HepG2 (cell line): ENCODE measurements around the gene C11orf24. TPM values are rescaled to one million over a fixed set of nuclear protein-coding genes. Genes with fewer than 3 reads are reported as not detected.

ENCODE experiments used
- ATAC-seq: fragments of 200-7000 bp; cut with Tn5 transposase; 3 replicates; pipeline ENCODE4 v1.9.1; 2020; ENCODE audit warnings: mild to moderate bottlenecking, moderate library complexity
- BruUV-seq: library from RNA; stranded (reverse); fragments of 400-500 nt; replicated peaks from 2 replicates; lab custom pipeline; 2021; lab: Mats Ljungman, UMichigan
- CTCF ChIA-PET: fragments of 300-600 bp; formaldehyde crosslinking; extraction: SDS; loops from one replicate; lab custom pipeline; 2021; ENCODE audit warnings: low total read pairs, inconsistent platforms, low intra/inter-chr PET ratio; lab: Yijun Ruan, JAX
- POLR2A ChIA-PET: fragments of 350-600 bp; sonication (Branson Sonifier 250); formaldehyde crosslinking; loops from one replicate; lab custom pipeline; 2020; ENCODE audit warnings: antibody characterized with exemption, inconsistent platforms; lab: Yijun Ruan, JAX
- DNase-seq: peaks from one replicate; pipeline ENCODE4 v3.0.0-alpha.2; 2015; ENCODE audit warnings: low spot score
- FAIRE-seq: peaks from 3 replicates; lab custom pipeline; 2011; peaks lifted over from hg19 to GRCh38; lab: Jason Lieb, UNC
- H2AFZ ChIP-seq: one replicate; pipeline ENCODE4 v1.6.1; 2011; ENCODE audit warnings: low read length, inconsistent platforms
- H3K27ac ChIP-seq: fragments of 300-600 bp; 3 replicates; pipeline ENCODE4 v1.8.0; 2011; ENCODE audit warnings: mixed run types, mild to moderate bottlenecking, mixed read lengths, low read length, inconsistent platforms; ENCODE audit not compliant: insufficient read depth; ENCODE audit errors: extremely low read length
- H3K27me3 ChIP-seq, 2 experiments: fragments of 200-600 bp in 1 of 2; 2 replicates in 1 of 2; 3 replicates in 1 of 2; pipeline versions ENCODE4 v1.6.0 to v1.8.0; 2011; ENCODE audit warnings: low read length in 2 of 2, mild to moderate bottlenecking in 2 of 2, moderate library complexity in 2 of 2, inconsistent platforms in 1 of 2; ENCODE audit not compliant: insufficient read depth in 2 of 2, control insufficient read depth in 1 of 2
- H3K36me3 ChIP-seq, 2 experiments: fragments of 200-600 bp in 1 of 2; replicated peaks in 1 of 2; 2 replicates in 1 of 2; 3 replicates in 1 of 2; pipeline versions ENCODE4 v1.5.1 to v1.8.0; 2011; ENCODE audit warnings: low read length in 2 of 2, inconsistent platforms in 1 of 2; ENCODE audit not compliant: insufficient read depth in 2 of 2, control insufficient read depth in 1 of 2
- H3K4me1 ChIP-seq: 2 replicates; pipeline ENCODE4 v1.5.1; 2012; ENCODE audit warnings: low read length, inconsistent platforms; ENCODE audit not compliant: insufficient read depth
- H3K4me2 ChIP-seq: 2 replicates; pipeline ENCODE4 v1.6.0; 2011; ENCODE audit warnings: low read depth, low read length, inconsistent platforms
- H3K4me3 ChIP-seq, 3 experiments: fragments of 200-600 bp in 1 of 3; sonication (generic), shearing (Covaris generic) in 1 of 3; replicated peaks in 1 of 3; 2 replicates each; pipeline ENCODE4 v1.5.1; 2011 to 2016; ENCODE audit warnings: low read length in 3 of 3, inconsistent platforms in 2 of 3, low read depth in 2 of 3, mild to moderate bottlenecking in 2 of 3, control low read depth in 1 of 3, mixed read lengths in 1 of 3; ENCODE audit not compliant: insufficient read depth in 1 of 3
- H3K79me2 ChIP-seq: one replicate; pipeline ENCODE4 v1.6.1; 2011; ENCODE audit warnings: low read length, inconsistent platforms; ENCODE audit not compliant: insufficient read depth
- H3K9ac ChIP-seq: 2 replicates; pipeline ENCODE4 v1.6.0; 2011; ENCODE audit warnings: mild to moderate bottlenecking, low read depth, low read length, inconsistent platforms; ENCODE audit not compliant: insufficient read depth
- H3K9me3 ChIP-seq: 2 replicates; pipeline ENCODE4 v1.5.1; 2012; ENCODE audit warnings: mild to moderate bottlenecking, low read length
- H4K20me1 ChIP-seq: 2 replicates; pipeline ENCODE4 v1.6.0; 2011; ENCODE audit warnings: inconsistent platforms, mild to moderate bottlenecking, low read length, moderate library complexity; ENCODE audit not compliant: insufficient read depth
- AGO2 ChIP-seq: fragments of 200-400 bp; formaldehyde crosslinking; optimal IDR thresholded peaks from 2 replicates; pipeline ENCODE3; 2017; ENCODE audit warnings: mild to moderate bottlenecking, low read depth, low read length, moderate library complexity
- KLF16 ChIP-seq, 2 experiments: sonication (generic) in 1 of 2; formaldehyde crosslinking in 1 of 2; IDR thresholded peaks; 2 replicates each; pipeline versions ENCODE4 v1.6.1 to v1.8.0; 2016 to 2023; ENCODE audit warnings: missing genetic modification reagents in 2 of 2, missing compliant biosample characterization in 1 of 2
- ZMYM4 ChIP-seq: sonication (generic); formaldehyde crosslinking; IDR thresholded peaks from 2 replicates; pipeline ENCODE4 v1.8.1; 2023; ENCODE audit warnings: mild to moderate bottlenecking, missing genetic modification reagents
- ZNF225 ChIP-seq: sonication (generic); formaldehyde crosslinking; IDR thresholded peaks from 2 replicates; pipeline ENCODE4 v1.4.0; 2020; ENCODE audit warnings: mild to moderate bottlenecking, missing genetic modification reagents
- WGBS: methylation state at CpG from one replicate; pipeline ENCODE4 v1.1.6; 2017; ENCODE audit warnings: low lambda C conversion rate; 5-methylcytosine and 5-hydroxymethylcytosine counted together
- in situ Hi-C: cut with HindIII; loops from 2 replicates; pipeline ENCODE4 v1.10.0; 2017; ENCODE audit warnings: low pct_unique_long_range_greater_than_20kb; ENCODE audit not compliant: extremely low pct_ligation_motif_present
- intact Hi-C: fragments of 100-400 bp; cut with micrococcal nuclease; formaldehyde crosslinking; loops from one replicate; pipeline ENCODE4 v1.10.0; 2022; ENCODE audit not compliant: unreplicated experiment
- polyA plus RNA-seq, 8 experiments: library from polyadenylated mRNA; depleted of rRNA in 3 of 8; stranded (reverse) in 7 of 8; unstranded in 1 of 8; fragments of >200 nt; fragmentation: Illumina TruSeq in 4 of 8; extraction: Trizol in 4 of 8; gene quantifications; 2 replicates each; pipeline versions ENCODE4 v1.2.1 to v1.2.3, GENCODE V29; 2011 to 2016; ENCODE audit warnings: low read depth in 4 of 8, missing spikeins in 1 of 8, mixed read lengths in 1 of 8; ENCODE audit not compliant: insufficient read depth in 1 of 8
- total RNA-seq, 5 experiments: library from RNA; depleted of rRNA; stranded (reverse); fragments of >200 nt; fragmentation: Illumina TruSeq; extraction: Trizol; gene quantifications; 2 replicates each; pipeline ENCODE4 v1.2.3, GENCODE V29; 2016; ENCODE audit warnings: low read depth in 1 of 5
- TF ChIP-seq, protein P1 (sequence below): sonication (generic); formaldehyde crosslinking; IDR thresholded peaks from 2 replicates; pipeline ENCODE4 v1.5.0; 2020; ENCODE audit warnings: mild to moderate bottlenecking, missing genetic modification reagents, borderline replicate concordance
- TF ChIP-seq, protein P2 (sequence below): sonication (generic); formaldehyde crosslinking; IDR thresholded peaks from 2 replicates; pipeline ENCODE4 v1.9.0; 2022; ENCODE audit warnings: low read depth, missing genetic modification reagents
- TF ChIP-seq, protein P3 (sequence below): sonication (generic); formaldehyde crosslinking; IDR thresholded peaks from 2 replicates; pipeline ENCODE4 v1.5.1; 2020; ENCODE audit warnings: mild to moderate bottlenecking, missing genetic modification reagents, moderate library complexity

Gene C11orf24
- total and polyA plus RNA-seq, 2 of the 13 experiments (the other 11 are each of a cell fraction or from before 2014, with no cell fraction given): 52.9 to 55.5 TPM

DNA sequence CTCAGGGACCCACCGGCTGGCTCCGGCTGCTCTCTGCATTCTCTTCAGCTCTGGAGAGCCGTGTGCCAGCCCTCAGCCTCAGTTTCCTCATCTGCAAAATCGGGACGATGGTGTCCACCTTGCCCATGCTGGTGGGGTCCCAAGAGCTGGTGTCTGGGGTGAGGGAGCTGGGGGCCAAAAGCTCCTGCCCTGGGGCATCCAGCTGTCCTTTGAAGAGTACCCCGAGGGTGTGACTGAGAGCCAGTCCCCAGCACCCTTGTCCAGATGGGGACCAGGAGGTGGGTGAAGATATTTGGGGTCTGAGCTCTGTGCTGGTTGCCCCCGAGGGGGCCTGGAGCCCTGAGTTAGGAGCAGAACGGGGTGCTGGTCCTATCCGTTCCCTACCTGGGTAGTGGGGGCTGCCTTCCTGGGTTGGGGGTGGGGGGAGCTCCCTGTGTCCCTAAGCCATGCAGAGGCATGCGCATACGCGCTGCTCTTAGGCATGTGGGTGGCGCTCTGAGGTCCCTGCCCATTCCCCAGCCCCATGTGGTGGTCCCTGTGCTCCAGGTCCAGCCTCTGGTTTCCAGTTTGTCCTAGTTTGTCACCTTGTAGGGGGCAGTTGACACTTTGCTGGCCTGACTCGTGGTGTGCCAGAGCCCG lies 45.5 kb upstream of the C11orf24 start:
- peaks cover 67% of the 10 kb centered on the region for H4K20me1 ChIP-seq
- no peak overlapping the region for H2AFZ ChIP-seq
- no TSS peak for BruUV-seq
- H3K27me3 ChIP-seq: no peaks in the 10 kb centered on the region; a peak in 1 of 5 replicates
- H3K9ac ChIP-seq: peak overlapping the region; percentile 42; the same call in 1 of the 2 replicates
- 50% methylated on average over 2 of the region's 15 CpGs for WGBS
- H3K36me3 ChIP-seq: peaks cover 0 to 18% of the 10 kb centered on the region in 2 experiments; a peak in 4 of 5 replicates
- ChIA-PET CTCF (no interaction called here), POLR2A (interaction anchor here (1.5 to 5.9 kb wide), 4 partner anchors 10 to 46 kb away, joined by 6 to 209 read pairs (median 26); partner anchors contain the start of gene C11orf24)
- DNase-seq: no peak
- in situ Hi-C loops: loop anchor here (5.0 kb wide), 1 partner anchor 65 kb away; no protein-coding TSS in a partner anchor
- no peak for ATAC-seq
- H3K79me2 ChIP-seq: peaks cover 92% of the 10 kb centered on the region
- no peak for FAIRE-seq
- H3K4me2 ChIP-seq: peak overlapping the region; percentile 86
- H3K4me3 ChIP-seq: peak overlapping the region; percentile 30 to 71 (median 33); a peak in 5 of 6 replicates
- peaks cover 67% of the 10 kb centered on the region for H3K4me1 ChIP-seq
- peak overlapping the region; percentile 72 for H3K27ac ChIP-seq
- intact Hi-C loops: loop anchor here (5.0 kb wide), 2 partner anchors 55 to 60 kb away; no protein-coding TSS in a partner anchor
- no peaks in the 10 kb centered on the region for H3K9me3 ChIP-seq
- TF ChIP-seq, protein P1, sequence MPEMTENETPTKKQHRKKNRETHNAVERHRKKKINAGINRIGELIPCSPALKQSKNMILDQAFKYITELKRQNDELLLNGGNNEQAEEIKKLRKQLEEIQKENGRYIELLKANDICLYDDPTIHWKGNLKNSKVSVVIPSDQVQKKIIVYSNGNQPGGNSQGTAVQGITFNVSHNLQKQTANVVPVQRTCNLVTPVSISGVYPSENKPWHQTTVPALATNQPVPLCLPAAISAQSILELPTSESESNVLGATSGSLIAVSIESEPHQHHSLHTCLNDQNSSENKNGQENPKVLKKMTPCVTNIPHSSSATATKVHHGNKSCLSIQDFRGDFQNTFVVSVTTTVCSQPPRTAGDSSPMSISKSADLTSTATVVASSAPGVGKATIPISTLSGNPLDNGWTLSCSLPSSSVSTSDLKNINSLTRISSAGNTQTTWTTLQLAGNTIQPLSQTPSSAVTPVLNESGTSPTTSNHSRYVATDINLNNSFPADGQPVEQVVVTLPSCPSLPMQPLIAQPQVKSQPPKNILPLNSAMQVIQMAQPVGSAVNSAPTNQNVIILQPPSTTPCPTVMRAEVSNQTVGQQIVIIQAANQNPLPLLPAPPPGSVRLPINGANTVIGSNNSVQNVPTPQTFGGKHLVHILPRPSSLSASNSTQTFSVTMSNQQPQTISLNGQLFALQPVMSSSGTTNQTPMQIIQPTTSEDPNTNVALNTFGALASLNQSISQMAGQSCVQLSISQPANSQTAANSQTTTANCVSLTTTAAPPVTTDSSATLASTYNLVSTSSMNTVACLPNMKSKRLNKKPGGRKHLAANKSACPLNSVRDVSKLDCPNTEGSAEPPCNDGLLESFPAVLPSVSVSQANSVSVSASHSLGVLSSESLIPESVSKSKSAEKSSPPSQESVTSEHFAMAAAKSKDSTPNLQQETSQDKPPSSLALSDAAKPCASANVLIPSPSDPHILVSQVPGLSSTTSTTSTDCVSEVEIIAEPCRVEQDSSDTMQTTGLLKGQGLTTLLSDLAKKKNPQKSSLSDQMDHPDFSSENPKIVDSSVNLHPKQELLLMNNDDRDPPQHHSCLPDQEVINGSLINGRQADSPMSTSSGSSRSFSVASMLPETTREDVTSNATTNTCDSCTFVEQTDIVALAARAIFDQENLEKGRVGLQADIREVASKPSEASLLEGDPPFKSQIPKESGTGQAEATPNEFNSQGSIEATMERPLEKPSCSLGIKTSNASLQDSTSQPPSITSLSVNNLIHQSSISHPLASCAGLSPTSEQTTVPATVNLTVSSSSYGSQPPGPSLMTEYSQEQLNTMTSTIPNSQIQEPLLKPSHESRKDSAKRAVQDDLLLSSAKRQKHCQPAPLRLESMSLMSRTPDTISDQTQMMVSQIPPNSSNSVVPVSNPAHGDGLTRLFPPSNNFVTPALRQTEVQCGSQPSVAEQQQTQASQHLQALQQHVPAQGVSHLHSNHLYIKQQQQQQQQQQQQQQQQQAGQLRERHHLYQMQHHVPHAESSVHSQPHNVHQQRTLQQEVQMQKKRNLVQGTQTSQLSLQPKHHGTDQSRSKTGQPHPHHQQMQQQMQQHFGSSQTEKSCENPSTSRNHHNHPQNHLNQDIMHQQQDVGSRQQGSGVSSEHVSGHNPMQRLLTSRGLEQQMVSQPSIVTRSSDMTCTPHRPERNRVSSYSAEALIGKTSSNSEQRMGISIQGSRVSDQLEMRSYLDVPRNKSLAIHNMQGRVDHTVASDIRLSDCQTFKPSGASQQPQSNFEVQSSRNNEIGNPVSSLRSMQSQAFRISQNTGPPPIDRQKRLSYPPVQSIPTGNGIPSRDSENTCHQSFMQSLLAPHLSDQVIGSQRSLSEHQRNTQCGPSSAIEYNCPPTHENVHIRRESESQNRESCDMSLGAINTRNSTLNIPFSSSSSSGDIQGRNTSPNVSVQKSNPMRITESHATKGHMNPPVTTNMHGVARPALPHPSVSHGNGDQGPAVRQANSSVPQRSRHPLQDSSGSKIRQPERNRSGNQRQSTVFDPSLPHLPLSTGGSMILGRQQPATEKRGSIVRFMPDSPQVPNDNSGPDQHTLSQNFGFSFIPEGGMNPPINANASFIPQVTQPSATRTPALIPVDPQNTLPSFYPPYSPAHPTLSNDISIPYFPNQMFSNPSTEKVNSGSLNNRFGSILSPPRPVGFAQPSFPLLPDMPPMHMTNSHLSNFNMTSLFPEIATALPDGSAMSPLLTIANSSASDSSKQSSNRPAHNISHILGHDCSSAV (CRISPR knock-in tag): no peak
- TF ChIP-seq, protein P2, sequence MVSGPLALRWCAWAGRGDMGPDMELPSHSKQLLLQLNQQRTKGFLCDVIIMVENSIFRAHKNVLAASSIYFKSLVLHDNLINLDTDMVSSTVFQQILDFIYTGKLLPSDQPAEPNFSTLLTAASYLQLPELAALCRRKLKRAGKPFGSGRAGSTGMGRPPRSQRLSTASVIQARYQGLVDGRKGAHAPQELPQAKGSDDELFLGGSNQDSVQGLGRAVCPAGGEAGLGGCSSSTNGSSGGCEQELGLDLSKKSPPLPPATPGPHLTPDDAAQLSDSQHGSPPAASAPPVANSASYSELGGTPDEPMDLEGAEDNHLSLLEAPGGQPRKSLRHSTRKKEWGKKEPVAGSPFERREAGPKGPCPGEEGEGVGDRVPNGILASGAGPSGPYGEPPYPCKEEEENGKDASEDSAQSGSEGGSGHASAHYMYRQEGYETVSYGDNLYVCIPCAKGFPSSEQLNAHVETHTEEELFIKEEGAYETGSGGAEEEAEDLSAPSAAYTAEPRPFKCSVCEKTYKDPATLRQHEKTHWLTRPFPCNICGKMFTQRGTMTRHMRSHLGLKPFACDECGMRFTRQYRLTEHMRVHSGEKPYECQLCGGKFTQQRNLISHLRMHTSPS: no peak
- TF ChIP-seq, protein P3, sequence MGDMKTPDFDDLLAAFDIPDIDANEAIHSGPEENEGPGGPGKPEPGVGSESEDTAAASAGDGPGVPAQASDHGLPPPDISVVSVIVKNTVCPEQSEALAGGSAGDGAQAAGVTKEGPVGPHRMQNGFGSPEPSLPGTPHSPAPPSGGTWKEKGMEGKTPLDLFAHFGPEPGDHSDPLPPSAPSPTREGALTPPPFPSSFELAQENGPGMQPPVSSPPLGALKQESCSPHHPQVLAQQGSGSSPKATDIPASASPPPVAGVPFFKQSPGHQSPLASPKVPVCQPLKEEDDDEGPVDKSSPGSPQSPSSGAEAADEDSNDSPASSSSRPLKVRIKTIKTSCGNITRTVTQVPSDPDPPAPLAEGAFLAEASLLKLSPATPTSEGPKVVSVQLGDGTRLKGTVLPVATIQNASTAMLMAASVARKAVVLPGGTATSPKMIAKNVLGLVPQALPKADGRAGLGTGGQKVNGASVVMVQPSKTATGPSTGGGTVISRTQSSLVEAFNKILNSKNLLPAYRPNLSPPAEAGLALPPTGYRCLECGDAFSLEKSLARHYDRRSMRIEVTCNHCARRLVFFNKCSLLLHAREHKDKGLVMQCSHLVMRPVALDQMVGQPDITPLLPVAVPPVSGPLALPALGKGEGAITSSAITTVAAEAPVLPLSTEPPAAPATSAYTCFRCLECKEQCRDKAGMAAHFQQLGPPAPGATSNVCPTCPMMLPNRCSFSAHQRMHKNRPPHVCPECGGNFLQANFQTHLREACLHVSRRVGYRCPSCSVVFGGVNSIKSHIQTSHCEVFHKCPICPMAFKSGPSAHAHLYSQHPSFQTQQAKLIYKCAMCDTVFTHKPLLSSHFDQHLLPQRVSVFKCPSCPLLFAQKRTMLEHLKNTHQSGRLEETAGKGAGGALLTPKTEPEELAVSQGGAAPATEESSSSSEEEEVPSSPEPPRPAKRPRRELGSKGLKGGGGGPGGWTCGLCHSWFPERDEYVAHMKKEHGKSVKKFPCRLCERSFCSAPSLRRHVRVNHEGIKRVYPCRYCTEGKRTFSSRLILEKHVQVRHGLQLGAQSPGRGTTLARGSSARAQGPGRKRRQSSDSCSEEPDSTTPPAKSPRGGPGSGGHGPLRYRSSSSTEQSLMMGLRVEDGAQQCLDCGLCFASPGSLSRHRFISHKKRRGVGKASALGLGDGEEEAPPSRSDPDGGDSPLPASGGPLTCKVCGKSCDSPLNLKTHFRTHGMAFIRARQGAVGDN (CRISPR knock-in tag): peak; percentile 59; the same call in 1 of the 2 replicates
- TF ChIP-seq ZMYM4 (CRISPR knock-in tag) (0 out of 2 replicates have a peak, but pooled peaks have one; percentile 8), KLF16 (CRISPR knock-in tag; IDR thresholded peaks at IDR 0.05) (no peak), AGO2 (peak; percentile 47), ZNF225 (CRISPR knock-in tag) (no peak)
